NCI-H146 treated with DMSO at 0.1 percent for 48 hours (cell line): ENCODE data around the gene COL7A1.
"Not testable (repeated sequence)": the region's sequence is repeated elsewhere in the genome, so short reads cannot be mapped to it uniquely, and the experiment has no call there.

ENCODE experiments used
- DNase-seq: peaks from one replicate; lab custom pipeline; 2025; ENCODE audit not compliant: unreplicated experiment; lab: John Stamatoyannopoulos, UW

Gene COL7A1

DNA sequence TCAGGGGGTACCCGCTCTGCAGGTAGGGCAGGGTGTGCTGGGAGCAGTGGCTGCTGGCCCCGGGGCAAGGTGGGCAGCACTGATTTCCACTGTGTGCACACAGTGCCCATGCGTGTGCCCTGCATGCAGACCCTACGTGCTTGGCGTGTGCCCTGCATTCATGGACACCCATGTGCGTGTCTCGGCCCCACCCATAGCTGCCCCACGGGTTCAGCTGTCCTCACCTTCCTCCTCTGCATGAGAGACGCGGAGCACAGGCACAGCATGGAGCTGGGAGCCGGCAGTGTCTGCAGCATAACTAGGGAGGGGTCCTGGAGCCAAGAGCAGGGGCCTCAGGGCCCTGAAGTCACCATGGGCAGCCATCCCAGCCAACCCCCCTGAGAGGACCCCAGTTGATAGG is 29.9 kb downstream of the COL7A1 start:
- DNase-seq, result no peak

DNA sequence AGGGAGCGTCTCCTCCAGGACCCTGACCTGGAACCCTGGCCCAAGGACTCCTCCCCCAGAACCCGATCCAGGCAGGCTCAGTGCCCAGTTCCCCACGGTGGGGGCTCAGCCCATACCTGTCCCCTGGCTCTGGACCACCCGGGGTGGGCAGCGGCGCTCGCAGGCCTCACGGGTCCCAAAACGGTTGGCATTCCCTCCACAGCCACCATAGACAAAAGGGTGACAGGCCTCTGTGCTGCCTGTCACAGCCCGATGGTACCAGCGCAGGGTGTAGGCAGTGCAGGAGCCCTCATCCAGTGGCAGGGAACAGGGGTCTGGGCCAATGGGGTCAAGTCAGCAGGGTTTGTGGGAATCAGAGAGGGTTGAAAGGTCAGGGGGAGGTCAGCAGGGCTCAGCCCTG is 30.5 kb downstream of the COL7A1 start:
- no peak for DNase-seq

DNA sequence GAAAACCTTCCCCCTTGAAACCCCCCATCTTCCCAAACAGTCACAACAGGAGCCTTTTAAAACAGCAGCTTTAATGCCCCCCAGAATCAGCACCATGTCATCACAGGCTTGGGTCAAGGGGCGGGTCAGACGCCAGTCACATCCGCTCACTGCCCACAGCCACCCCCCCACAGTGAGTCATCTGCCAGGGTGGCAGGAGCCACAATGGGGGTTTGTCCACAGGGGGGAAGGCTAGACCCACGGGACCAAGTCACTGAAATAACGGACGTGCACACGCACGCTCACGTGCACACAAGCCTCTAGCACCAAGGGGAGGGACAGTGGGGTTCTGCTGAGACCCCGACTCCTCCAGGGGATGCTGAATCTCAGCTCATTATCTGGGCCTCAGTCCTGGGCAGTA is 31.1 kb downstream of the COL7A1 start:
- no peak for DNase-seq

DNA sequence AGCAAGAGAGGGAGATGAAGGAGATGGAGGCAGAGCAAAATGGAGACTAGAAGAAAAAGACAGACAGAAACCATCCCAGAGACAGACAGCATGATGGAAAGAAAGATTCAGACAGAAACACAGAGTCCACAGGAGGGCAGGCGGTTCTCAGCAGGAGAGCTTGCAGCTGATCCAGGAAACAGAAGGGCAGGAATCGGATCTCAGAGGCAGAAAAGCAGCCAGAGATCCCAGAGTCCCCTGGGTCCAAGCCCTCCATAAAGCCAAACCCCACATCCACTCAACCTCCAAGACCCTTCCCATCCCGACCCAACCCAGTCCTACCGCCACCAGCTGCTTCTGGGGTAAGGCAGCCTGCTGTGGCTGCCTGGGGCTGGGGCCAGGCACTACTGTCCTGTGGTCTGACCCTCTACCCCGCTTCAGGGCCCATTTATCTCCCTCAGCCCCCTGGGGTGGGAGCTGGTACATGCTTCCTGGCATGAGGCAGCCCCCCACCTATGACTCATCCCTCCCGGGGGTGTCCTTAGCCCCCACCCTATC is 31.7 kb downstream of the COL7A1 start, which contains the start of gene UCN2:
Gene UCN2 (minus strand): TSS at position 400 of the 537 bp plus-strand sequence. CDS start 657 bp downstream, outside the sequence.
- DNase-seq, result peak; percentile 14

- no peak for DNase-seq
Observed at GRCh38 chr3:48562367-48563095, 32.6 kb downstream of the COL7A1 start.

- DNase-seq, result peak; percentile 8
Observed at GRCh38 chr3:48561045-48561736, 33.9 kb downstream of the COL7A1 start.

- no peak for DNase-seq
Observed at GRCh38 chr3:48560648-48561018, 34.5 kb downstream of the COL7A1 start.

DNA sequence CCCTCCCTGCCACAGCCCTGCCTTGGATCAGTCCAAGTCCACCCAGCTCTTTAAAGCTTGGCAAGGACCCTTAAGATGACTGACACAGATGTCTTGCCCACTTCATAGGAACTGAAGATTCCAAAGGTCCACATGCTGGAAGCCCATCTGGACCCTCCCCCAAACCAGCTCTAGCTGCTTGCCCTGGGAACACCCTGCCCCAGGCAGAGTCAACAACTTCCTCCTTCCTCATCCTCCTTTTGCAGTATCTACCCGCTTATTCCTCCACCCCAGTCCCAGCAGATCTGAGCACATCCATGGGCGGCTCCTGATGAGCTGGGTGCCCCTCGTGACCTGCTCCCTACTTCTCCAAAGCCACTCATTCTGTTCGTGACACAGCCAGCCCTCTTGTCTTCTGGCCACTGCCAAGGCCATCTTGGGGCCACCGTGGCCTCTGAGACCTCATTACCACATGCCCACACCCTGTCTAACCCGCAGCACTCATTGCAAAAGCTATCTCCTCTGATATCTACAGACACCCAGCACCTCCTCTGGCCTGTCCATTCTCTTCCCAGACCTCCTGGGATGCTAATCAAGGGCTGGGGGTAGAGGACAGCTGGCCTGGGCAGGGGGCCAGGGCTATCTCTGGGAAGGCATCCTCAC is 36.5 kb downstream of the COL7A1 start:
- DNase-seq, result no peak

DNA sequence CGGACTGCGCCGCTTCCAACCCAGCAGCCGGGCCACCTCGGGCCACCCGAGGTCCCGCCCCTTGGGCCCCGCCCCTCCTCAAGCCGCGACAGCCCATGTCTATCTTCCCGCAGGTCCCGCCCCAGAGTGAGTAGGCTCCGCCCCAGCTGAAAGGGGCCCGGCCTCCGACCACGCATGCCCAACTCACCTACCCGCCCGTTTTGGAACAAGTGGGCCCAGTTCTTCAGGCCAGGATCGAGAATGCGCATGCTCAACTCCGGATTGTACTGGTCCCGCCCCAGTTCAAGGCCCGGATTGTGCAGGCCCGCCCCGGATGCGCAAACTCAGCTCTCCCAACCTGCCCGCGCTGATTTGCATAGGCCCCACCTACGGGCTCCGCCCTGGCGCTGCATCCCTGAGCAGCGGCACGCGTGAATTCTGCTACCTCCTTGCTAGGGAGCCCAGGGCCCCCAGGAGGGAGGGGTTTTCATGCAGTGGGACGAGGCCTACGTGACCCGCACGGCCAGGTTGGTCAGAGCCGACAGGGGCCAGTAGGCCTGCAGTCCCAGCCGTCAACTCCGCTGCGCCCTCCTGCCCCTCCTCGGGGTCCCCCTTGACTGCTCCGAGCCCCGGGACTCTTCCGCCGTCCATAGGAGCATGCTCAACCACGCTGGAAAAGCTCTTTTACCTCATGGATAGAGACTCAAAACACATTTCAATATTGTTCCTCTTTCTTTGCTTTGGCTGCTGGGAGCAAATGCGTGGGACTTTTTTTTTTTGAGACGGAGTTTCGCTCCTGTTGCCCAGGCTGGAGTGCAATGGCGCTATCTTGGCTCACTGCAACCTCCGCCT is 38.1 kb downstream of the COL7A1 start, which contains the start of gene PFKFB4:
Gene PFKFB4 (minus strand): TSS at position 8 of the 831 bp plus-strand sequence. CDS start 26 bp downstream, outside the sequence.
- peak; percentile 92 for DNase-seq

DNA sequence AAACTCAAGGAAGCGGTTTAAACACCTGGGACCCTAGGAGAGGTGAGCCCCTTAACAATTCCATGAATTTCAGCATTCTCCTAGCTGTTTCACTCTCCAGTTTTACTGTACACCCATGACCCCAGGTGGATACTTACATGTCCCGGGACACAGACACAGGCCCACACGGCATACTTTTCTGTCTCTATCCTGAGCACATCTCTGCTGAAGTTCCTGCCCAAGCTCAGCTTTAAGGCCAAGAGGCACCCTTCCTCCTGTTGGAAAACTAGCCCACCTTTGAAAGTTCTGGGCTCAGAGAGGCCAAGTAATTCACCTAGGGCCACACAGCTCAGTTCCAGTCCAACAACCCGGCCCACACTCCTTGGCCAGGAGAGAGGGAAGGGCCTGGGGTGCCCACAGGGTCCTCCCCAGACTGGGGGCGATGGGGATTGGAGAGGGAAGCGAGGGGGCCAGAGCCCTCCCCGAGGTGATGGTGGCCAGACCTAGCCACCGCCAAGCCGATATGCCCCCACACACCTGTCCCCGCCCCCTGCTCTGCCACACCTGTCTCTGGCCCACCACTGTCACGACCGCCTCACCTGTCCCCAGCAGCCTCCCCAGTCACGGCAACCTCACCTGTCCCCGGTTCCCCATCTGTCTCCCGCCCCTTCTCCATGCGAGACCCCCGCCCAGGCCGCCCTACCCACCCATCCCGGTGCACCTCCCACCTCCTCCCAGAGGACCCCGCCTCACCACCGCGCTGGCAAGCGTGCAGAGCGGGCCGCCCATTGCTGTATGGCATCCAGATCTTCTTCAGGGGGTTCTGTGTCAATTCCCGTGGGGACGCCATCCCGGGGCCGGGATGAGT is 39.0 kb downstream of the COL7A1 start:
- DNase-seq, result peak; percentile 27

DNA sequence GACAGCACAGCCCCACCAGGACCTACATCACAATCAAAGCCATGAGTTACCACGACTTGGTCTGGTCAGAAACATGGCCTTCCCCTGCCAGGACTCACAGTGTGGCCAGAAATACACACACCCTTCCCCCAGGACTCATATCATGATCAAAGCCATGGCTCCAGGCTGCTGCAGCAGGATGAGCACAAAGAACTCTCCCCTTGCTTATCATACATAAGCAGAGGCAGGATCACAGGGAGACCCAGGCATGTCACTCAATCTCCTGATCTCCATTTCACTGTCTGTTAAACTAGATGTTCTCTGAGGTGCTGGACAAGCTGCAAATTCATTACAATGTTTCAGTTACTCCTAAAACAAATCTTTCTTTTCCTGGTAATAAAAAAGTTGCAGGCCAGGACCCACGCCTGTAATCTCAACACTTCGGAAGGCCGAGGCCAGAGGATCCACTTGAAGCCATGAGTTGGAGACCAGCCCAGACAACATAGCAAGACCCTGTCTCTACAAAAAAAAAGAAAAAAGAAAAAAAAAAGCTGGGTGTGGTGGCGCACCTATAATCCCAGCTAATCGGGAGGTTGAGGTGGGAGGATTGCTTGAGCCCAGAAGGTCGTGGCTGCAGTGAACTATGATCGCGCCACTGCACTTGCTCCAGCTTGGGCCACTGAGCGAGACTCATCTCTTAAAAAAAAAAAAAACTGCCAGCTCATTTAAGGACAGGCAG is 39.7 kb downstream of the COL7A1 start:
- DNase-seq, result no peak

DNA sequence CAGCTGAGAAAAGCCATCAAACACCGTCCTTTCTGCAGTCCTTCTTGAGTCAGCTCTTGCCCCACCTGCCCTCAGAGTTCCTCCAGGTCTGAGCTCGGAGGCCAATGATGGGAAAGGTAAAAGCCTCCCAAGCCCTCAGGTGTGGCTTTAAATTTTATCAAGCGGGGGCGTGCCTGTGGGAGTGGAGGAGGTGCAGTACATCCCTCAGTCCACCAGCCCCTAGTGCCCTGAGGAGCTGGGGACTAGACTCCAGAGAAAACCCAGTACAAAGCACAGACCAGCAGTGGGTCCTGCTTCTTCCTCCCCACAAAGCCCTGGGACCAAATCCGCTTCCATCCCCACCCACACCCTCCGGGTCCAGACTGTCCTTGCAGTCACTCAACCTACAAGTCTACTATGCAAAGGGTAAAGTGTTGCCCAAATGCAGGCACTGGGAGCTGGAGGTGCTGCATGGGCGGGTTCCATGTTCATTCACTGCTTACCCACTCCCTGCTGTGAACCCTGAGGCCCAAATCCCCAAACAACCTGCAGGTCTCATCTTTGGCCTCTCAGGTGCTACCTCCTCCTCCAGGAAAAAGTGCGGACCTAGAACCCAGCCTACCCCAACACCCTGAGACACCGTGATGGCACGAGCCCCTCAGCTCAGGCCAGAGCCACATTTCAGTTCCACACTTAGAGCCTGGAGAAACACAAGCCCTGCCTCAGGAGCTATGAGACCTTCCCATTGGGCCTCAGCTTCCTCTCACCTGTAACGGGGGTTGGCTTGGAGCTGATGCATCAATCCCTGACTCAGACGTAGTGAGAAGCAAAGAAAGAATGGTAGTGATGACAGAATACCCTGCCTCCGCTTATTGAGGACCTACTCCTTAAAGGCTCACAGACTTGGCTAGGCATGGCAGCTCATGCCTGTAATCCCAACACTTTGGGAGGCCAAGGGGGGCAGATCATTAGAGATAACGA is 41.0 kb downstream of the COL7A1 start:
- DNase-seq, result no peak

DNA sequence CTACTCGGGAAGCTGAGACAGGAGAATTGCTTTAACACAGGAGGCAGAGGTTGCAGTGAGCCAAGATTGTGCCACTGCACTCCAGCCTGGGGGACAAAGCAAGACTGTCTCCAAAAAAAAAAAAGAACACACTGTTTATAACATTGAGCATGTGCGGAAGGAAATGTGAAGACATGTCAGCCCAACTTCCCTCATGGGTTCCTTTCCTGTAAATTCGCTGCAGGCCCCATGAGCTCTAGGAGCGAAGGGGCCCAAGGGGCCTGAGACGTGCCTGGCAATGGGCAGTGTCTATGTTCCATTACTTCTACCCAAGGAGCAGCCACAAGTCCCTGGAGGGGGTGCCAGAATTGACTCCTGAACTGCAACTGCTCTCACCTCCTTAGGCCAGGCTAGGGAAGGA is 41.8 kb downstream of the COL7A1 start:
- DNase-seq, result no peak

DNA sequence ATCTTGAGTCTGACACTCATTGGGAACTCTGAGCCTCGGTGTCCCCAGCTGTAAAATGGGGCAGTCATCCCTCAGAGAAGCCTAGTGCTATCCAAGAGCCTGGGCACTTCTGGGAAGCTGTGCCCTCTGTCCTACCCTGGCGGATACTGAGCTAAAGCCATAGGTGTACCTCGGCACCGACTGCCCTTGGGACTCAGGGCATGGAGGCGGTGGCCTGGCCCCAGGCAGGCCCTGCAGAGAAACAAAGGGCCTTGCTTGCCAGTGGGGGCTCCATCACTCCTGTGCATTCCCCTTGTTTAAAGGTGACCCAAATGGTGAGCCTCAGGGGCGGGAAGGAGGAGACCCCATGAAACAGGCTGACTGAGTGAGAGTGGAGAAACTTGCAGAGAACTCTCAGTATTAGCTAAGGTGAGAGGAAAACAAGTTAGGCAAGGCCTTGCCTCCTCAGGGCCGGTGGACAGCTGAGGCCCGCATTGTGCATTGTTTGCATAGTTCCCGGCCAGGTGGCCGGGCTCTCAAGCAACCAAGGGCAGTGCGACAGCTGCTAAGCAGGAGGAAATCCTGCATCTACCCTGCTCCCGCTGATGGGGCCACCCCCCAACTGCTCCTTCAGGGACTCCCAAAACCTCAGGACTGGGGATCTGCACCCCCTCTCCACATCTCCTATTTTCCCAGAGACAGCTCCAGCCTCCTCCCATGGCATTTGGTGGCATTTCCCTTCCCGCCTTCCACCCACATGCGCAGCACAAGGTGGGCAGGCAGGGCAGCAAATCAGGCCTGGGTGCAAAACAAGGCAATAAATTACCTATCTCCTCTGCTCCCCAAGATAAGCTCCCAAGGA is 42.8 kb downstream of the COL7A1 start:
- DNase-seq, result peak; percentile 8

DNA sequence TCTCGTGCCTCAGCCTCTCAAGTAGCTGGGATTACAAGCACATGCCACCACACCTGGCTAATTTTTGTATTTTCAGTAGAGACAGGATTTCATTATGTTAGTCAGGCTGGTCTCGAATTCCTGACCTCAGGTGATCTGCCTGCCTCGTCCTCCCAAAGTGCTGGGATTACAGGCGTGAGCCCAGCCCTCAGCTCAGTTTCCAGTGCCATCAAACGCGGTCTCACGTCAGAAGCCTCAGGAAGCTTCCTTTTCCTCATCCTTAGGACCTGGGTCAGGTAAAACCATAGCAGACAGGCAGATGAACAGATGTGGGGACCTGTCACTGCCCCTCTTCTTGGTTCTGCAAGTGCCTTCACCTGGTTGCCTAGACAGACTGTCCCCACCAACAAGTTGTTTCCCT is 43.5 kb downstream of the COL7A1 start:
- DNase-seq, result not testable (repeated sequence)

GRCh38 chr3:48548729-48549705 is 46.1 kb downstream of the COL7A1 start:
- peak; percentile 5 for DNase-seq
